Activated CD8-positive, alpha-beta memory T cell treated with anti-CD3 and anti-CD28 coated beads for 36 hours (primary cell): ENCODE data around the gene B4GALT1. TPM values are rescaled to one million over a fixed set of nuclear protein-coding genes. Genes with fewer than 3 reads are reported as not detected.

Source experiments
- CTCF ChIA-PET: fragments of 350-600 bp; sonication (Branson Sonifier 250); formaldehyde crosslinking; loops from one replicate; lab custom pipeline; 2021; ENCODE audit warnings: antibody characterized with exemption; lab: Charles Lee
- POLR2A ChIA-PET: fragments of 350-600 bp; sonication (Branson Sonifier 250); formaldehyde crosslinking; loops from one replicate; lab custom pipeline; 2021; ENCODE audit warnings: antibody characterized with exemption; lab: Charles Lee
- total RNA-seq, 2 experiments: library from RNA; stranded (reverse); gene quantifications; one replicate each; pipeline ENCODE4 v1.2.3, GENCODE V29; 2021

Gene B4GALT1
- total RNA-seq, 2 experiments from 2014 or later: 38.3 to 38.6 TPM

DNA sequence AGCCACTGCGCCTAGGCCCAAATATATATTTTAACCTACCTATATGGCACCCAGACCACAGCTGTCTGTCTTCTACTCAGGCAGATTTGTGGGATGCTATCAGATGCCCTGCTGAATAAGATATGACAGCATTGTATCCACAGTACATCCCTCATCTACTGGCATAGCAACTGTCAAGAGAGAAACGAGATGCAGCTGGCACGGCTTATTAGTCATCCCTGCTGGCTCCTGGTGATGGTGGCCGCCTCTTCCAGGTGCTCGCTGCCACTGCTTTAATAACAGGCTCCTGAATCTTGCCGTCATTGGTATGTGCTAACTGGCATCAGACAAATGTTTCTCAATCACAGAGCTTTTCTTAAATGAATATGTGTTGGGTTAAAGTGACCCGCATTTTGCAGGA lies 34.0 kb downstream of the B4GALT1 start:
- CTCF ChIA-PET: no interaction called here
- POLR2A ChIA-PET: no interaction called here

DNA sequence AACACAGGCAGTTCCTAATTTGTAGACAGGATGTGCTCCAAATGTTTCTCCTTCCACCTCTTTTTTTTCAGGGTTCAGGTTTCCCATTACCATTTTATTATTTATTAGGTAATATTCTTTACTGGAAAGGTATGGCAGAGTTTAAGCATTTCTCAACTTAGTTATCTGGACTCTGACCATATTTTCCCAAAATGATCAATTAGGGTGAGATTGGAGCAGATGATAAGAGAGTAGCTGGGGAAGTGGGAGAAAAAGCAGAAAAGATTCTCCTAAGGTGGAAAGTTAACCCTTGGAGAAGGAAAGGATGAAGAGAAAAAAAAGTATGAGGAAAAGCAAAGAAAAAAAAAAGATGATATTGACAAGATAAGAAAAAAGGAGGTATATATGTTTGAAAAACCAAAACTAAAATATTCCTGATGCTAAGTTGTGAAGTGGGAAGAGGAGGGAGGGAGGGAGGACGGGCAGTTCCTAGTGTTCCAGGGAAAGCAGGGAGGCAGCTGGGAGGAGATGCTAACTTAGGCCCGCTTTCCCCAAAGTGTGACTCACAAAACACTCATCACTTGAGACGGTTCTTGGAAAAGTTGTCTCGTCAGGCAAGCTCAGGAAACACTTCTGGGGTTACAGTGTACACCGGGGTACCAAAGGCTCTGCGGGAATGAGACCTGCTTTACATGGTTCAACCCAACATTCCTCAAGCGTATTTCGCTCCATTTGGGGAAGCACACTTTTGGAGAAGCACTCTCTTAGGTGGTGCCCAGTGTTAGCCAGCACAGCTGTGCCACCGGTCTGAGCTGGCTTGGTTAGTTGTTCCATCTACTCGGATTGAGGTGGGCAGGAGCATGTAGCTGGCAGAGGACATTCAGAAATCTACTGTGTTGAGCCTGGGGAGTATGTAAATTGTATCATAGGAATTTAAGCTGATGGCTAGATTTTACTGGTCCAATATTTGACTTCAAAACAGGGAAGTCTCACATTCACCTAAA lies 35.1 kb downstream of the B4GALT1 start:
- CTCF ChIA-PET: interaction anchor here (1.1 kb wide), 1 partner anchor 30 kb away, joined by 4 read pairs; no protein-coding TSS in a partner anchor
- POLR2A ChIA-PET: interaction anchor here (0.8 kb wide), 1 partner anchor 9 kb away, joined by 3 read pairs; no protein-coding TSS in a partner anchor

DNA sequence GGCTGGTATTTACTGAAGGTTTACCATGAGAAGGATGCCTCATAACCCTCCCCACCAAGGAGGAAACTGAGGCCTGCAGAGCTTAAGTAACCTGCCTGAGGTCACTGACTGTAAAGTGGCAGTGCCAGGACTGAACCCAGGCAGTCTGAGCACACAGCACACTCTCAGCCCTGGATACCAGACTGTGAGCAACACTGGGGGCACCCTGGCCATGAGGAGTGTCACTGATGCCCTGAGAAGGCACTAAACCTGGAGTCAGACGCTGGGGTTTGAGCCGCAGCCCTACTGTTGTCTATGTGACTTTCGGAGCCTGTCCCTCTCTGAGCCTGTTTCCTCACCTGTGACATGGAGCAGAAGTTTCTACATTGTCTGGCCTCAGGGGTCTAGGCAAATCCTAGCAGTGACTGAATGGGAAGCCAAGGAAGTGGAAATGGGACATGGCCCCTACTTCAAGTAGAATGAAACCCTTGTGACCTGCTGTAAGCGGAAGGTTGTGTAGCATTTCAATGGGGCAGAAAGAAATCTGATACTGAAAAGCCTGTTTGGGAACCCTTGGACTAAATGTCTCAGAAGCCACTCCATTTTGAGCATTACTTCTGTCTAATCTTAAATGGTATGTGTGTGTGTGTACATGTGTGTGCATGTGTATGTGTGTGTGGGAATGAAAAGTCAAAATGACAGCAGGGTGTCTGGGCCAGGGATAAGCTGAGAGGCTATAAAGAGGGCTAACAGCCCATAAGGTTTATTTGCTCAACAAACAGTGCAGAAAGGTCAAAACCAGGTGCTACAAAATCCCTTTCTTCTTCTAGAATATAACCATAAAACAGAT lies 36.0 kb downstream of the B4GALT1 start:
- CTCF ChIA-PET: no interaction called here
- POLR2A ChIA-PET: interaction anchor here (1.0 kb wide), 1 partner anchor 28 kb away, joined by 4 read pairs; no protein-coding TSS in a partner anchor

DNA sequence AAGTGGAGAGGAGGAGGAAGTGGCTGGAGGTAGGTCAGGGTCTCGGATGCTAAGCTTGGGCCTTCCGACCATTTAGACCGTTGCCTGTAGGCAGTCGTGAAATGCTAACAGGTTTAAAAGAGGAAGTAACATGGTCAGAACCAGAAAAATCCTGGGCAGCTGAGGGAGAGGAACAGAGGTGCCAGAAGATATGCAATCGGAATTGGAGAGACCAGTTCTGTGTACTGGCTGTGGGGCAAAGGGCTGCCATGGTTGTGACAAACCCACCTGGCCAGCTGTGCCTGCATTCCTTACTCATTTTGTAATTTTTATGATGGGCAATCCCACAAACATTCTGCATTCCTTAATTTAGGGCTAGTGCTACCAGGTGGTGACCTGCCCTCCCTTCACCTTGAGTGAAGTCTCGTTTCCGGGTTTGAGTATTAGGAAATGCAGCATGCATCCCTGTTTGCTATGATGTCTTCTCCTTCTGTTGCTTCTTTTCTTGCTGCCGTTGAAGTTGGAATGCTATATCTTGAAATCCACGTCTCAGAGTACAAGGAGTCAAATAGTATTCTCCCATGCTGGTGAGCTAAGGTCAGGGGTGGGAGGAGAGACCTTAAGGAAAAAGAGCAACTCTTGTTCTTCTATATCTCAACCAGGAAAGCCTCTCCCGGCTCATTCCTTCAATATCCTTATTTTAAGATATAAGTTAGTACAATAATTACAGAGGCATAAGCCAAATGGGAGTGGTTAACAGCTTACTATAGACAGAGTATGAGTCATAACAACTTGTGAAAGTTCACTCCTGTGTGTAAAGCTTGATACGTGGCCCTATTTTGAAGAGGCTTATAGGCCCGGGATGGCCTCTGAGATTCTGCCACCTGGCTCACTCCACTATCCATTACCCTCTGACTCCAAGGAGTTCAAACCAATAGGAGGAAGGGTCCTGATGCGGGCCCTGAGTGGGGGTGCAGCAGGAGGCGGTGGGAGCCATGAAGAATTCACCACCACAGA lies 37.0 kb downstream of the B4GALT1 start:
- ChIA-PET CTCF (no interaction called here), POLR2A (interaction anchor here (1.0 kb wide), 1 partner anchor 29 kb away, joined by 4 read pairs; no protein-coding TSS in a partner anchor)

DNA sequence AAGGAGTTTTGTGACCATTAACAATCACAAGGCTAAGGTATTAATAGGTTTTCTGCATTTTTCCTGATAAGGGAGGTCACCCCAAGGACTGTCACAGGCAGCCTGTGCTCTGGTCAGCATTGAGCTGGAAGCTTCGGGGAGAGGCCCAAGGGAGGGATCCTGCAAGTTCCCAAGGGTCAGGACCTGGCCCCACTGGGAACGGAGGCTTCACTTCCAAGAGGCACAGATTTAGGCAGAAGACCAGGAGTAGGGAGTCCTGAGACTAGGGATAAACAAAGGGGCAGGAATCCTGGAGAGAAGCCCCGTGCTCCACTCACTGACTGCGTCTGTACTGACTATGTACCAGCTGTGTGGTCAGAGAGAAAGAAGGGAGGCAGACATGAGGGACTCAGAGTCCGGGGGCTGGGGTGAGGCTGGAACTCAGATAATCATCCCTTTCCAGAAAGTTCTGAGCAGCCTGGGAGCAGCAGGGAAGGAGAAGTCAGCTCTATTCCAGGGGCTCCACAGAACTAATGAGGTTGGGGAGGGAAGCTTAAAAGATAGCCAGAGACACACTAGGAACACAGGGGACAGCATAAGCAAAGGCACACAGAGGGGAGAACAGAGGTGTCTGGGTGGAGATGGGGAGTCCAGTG lies 37.8 kb downstream of the B4GALT1 start:
- ChIA-PET CTCF (no interaction called here), POLR2A (no interaction called here)

DNA sequence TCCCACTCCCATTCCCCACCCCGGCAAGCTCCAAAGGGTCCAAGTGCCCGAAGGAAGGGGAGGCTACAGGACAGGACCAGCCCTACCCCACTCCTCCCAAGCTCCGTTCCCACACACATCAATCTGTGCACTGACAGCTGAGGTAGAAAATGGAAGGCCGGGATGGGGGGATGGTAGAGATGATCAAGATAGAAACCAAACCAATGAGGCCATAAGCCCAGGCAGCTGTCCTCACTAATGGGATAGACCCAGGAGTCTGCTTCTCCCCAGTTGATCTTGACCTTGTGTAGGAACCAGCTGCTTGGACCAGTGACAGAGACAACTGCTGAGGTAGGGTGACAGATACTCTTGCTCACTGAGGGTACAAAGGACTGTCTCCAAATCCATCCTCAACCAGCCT lies 38.6 kb downstream of the B4GALT1 start:
- ChIA-PET POLR2A (no interaction called here), CTCF (no interaction called here)

DNA sequence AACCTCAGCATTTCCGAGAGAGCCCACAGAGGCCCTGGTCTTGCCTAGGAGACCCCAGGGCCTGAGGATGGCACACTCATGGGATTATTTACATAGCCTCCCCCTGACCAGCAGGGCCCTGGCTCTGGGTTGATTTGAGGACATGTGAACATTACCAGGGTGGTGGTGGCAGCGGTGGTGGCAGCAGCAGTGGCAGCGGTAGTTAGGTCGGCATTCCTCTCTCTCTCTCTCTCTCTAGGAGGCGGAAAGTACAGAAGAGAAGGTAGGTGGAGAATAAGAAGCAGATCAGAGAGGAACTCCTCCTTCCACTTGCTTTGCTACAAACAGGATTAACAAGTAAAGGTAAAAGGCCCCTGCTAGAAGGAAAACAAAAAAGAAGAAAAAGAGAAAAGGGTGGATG lies 39.3 kb downstream of the B4GALT1 start:
- ChIA-PET CTCF (no interaction called here), POLR2A (no interaction called here)

DNA sequence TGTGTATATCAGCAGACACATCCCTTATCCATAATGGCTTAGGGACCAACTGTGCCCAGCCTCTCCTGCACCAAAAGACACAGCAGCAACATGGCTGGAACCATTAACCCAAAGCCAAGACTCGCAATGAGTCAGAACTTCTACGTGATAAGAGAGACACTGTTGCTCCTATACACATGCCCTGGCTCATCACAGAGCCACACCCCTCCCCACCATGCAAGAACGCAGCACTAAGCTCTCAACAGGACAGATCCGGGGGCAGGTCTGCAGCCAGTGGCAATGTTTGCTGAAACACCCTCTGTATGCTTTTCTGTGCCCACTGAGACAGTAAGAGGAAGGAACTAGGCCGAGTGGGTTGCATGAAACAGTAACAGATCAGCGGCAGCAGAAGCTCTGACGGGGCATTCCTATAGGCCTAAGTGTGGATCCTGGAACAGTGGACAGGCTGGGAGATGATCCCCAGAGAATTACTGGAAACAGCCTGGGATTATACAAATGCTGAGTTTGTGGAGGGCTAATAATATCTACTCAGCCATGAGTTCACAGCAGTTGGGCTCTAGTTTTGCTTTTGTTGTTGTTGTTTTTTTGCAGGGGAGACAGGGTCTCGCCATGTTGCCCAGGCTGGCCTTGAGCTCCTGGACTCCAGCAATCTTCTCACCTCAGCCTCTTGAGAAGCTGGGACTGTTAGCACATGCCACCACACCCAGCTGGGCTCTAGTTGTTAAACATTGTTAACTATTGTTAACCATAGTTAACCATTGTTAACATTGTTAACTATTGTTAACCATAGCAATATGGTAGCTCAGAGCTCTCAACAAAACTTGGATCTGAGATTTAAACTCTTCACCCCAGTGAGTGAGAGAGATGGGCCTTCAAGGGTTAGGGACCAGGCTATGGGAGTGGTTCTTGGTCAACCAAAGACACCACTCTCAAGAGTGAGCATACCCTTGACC lies 41.0 kb downstream of the B4GALT1 start:
- ChIA-PET POLR2A (interaction anchor here (0.6 kb wide), 1 partner anchor 15 kb away, joined by 3 read pairs; no protein-coding TSS in a partner anchor), CTCF (interaction anchor here (0.8 kb wide), 1 partner anchor 27 kb away, joined by 3 read pairs; no protein-coding TSS in a partner anchor)

DNA sequence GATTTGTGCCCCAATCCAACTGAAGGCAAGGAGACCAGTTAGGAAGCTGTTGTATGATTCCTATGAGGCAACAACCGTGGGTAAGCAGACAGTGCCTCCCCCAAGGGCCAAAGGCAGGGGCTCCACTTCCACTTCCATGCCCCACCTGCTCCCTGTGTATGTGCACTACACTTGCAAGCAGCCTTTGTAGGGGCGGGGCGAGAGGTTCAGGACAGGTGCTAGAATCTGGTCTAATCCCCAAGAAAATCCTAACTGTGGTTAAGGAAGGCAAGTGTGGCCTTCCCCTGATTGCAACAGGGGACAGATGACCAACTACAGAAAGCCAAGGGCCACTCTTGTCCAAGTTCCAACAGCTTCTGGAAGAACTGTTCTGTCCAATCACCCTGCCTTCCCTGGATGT lies 41.7 kb downstream of the B4GALT1 start:
- CTCF ChIA-PET: no interaction called here

DNA sequence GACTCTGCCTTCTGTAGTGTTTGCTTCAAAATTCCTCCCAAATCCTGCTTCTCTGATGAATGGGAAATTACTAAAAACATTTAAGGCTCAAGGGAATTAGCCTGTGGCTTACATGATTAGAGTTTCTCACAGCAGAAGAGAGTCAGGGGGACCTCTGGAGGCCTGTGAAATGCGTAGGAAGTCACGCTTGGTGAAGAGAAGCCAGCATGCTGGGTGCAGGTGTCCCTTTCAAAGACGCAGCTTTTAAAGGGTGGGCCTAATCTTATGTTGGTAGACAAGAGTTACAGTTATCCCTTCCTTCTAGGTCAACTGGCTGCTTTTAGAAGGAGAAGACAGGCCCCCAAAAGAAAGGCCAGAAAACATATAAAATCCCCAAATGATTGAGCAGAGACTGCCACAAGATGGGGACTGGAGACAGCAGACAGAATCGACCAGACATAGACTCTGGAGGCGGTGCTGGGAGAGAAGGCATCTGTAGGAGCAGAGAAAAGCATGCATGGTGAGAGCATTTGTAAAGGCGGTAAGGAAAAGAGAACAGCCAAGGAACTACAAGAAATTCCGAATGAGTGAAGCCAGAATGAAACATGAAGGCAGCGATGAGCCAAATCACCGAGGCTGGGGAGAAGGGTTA lies 42.3 kb downstream of the B4GALT1 start:
- POLR2A ChIA-PET: no interaction called here
- CTCF ChIA-PET: no interaction called here

More for the DNA sequence above, 41.7 kb downstream of the B4GALT1 start:
- POLR2A ChIA-PET: no interaction called here

DNA sequence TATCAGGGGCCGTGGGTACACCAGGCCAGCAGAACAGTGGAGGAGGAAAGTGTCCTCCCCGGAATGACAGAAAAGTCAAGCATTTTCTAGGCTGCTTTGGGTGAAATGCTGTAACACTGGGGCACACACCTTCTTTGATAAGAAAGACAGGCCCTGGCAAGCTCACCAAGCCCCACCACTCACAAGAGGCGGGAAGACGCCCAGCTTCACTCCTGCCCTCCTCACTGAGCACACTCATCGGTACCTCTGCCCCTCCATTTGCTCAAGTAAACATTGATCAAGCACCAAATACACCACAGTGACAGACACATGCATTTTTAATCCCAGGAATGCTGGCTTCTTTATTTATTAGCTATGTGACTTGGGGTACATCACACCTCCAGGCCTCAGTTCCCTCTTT lies 43.1 kb downstream of the B4GALT1 start:
- POLR2A ChIA-PET: no interaction called here
- CTCF ChIA-PET: no interaction called here

DNA sequence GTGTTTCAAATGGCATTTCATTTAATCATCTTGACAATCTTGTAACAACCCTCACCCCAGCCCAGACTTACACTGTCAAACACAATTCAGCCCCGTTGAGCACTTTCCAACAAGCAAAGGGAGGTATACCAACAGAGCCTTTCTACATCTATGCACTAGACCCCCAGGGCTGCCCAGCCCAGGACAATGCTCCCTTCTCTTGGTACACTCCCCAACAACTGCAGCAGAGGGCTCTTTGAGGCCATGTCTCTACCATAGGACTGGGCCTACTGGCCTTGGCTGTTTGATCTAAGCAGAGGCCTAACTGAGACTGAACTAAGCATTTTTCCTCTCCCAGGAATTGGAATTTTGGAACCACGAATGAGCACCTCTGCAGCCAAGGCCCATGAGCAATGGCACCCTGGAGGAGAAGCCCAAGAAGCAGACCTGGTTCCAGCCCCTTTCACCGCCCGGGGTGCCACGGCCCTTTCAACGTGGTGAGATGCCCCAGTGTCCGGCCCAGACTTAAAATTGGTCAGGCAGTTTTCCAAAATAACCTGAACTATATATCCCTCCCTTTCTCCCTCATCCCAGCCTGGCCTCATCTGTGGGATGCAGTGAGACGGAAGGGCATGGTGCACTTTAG lies 43.6 kb downstream of the B4GALT1 start:
- ChIA-PET CTCF (no interaction called here), POLR2A (no interaction called here)

DNA sequence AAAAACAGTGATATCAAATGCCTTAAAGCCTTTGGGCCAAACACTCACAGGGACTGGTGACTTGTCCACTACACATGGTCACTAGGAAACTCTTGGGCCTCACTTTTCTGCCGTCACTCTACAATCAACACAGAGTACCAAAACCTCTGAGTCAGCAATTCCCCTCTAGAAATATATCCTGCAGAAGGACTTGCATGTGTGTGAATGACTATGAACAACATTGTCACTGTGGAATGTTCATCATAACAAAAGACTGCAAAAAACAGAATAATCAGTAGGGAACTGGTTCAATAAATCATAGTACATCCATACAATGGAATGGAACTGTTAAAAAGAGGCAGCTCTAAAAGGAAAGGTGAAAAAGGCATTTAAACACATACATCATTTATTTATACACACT lies 46.5 kb downstream of the B4GALT1 start:
- POLR2A ChIA-PET: no interaction called here
- CTCF ChIA-PET: no interaction called here

DNA sequence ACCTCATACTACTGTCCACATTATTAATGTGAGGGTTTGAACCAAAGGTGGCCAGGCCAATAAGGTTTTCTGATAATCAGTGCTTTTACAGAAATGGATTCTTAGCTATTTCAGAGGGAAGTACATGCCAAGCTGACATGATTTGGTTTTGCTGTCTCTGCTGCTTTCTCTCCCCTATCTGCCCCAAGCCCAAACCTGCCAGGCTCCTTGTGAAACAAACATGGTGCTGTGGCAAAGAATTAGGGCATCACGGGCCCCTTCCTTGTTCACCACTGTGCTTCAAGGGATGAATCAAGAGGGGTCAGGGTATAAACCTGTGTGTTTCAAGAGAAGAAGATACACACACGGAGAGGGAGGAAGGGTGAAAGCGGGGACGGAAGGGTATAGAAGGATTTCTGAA lies 49.3 kb downstream of the B4GALT1 start:
- ChIA-PET POLR2A (no interaction called here), CTCF (no interaction called here)

DNA sequence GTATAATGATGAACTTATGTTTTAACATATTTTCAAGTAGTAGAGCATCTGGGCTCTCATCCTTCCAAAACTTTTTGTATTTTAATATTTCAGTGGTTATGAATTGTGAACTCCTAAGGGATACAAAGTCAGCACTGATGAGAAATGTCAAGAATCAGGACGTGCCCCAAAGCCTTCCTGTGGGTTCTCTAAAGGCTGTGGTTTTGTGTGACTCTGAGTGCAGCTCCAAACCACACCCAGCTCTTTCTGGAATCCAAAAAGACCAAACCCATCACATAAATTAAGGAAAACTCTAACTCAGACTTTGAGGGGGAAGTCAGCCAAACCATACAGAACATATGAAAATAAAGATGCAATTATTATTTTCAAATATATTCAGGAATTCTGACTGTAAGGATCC lies 49.8 kb downstream of the B4GALT1 start:
- CTCF ChIA-PET: no interaction called here
- POLR2A ChIA-PET: no interaction called here

DNA sequence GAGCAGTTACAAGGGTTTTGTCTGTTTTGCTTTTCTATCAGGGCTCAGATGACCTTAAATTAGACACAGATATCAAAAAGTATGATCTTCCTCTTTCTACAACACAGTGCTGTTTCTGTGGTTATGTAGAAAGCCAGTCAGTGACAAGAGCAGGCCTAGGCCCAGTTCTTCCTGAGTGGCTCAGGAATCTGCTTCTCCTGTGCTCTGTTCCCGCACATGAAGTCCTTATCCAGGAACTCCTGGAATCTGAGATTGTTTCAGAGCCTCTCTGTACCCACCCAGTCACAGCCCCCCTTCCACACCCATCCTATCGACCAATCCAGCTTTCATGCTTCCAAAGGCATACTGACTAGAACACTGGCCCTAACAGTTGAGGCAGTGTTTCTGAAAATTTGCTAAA lies 50.3 kb downstream of the B4GALT1 start:
- ChIA-PET CTCF (no interaction called here), POLR2A (no interaction called here)
